ENCODE measurements around the gene PRSS37. TPM values are rescaled to one million over a fixed set of nuclear protein-coding genes. Genes with fewer than 3 reads are reported as not detected.

The PRSS37 gene
- total RNA-seq: not detected
- total RNA-seq: 0 reads per million in 2 donors

DNA sequence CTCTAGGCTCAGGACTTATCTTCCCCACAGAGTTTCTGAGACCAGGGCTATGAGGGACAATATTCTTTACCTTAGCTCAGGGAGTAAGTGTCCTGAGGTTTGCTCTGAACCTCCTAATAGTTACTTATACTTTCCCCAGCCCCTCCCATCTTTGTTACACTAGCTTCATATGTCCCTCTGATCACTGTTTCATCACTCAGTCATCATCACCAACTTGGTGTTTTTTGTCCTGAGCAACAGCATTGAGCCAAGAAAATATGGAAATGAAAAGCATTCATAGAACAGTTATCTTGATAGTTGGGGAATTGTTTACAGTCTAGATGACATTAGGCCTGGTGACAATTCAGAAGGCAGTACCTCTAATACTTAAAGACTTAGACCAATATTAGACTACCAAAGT lies at the start of gene PRSS37:
PRSS37 (minus strand) TSS at position 101 of the 400 bp plus-strand sequence. CDS start 436 bp downstream, outside the sequence.
- DNase-seq: no peak
- no peaks in the 10 kb centered on the region for H3K36me3 Mint-ChIP-seq (ENCODE audit: low read depth)
- H3K4me1 Mint-ChIP-seq: no peaks in the 10 kb centered on the region
- H3K27ac Mint-ChIP-seq: no peak within 1 kb of the TSS
- no peaks in the 10 kb centered on the region for H3K27me3 Mint-ChIP-seq
- no peaks in the 10 kb centered on the region for H3K9me3 ChIP-seq (ENCODE audit: control insufficient read depth, low read length, poor library complexity, severe bottlenecking)
- no peak for ATAC-seq
- H3K4me3 Mint-ChIP-seq: no peak within 1 kb of the TSS

DNA sequence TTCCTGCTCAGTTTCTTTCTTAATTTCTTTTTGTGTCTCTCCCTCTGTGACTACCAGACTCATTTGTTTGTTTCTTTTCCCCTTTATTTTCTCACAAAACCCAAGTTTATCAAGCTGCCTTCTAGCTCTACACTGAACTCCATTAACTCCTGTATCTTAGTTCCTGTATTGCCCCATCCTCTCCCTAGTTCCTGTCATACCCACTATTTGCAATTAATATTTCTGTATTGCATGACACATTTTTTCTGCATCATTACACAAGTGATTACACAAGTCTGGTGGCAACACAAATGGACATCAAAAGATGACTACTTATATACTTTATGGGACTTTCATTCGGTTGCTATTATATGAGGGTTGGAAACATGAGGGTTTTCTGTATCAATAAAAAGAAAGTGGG lies 48.0 kb upstream of the PRSS37 start:
- no peaks in the 10 kb centered on the region for H3K9me3 ChIP-seq (ENCODE audit: control insufficient read depth, low read length, poor library complexity, severe bottlenecking)
- no peak for DNase-seq
- peaks cover 26% of the 10 kb centered on the region for H3K27me3 Mint-ChIP-seq
- no peak for ATAC-seq
- no peaks in the 10 kb centered on the region for H3K4me1 Mint-ChIP-seq
- no peak overlapping the region for H3K4me3 Mint-ChIP-seq
- no peak overlapping the region for H3K27ac Mint-ChIP-seq
- H3K36me3 Mint-ChIP-seq (ENCODE audit: low read depth): no peaks in the 10 kb centered on the region

- H3K9me3 ChIP-seq (ENCODE audit: control insufficient read depth, low read length, poor library complexity, severe bottlenecking): no peaks in the 10 kb centered on the region
- Mint-ChIP-seq H3K27me3 (peaks cover 20% of the 10 kb centered on the region), H3K4me3 (no peak overlapping the region), H3K4me1 (no peaks in the 10 kb centered on the region), H3K27ac (no peak overlapping the region), H3K36me3 (ENCODE audit: low read depth) (no peaks in the 10 kb centered on the region)
- ATAC-seq (no peak), DNase-seq (no peak)
Measured at GRCh38 chr7:141884539-141885225, 43.4 kb upstream of the PRSS37 start.

DNA sequence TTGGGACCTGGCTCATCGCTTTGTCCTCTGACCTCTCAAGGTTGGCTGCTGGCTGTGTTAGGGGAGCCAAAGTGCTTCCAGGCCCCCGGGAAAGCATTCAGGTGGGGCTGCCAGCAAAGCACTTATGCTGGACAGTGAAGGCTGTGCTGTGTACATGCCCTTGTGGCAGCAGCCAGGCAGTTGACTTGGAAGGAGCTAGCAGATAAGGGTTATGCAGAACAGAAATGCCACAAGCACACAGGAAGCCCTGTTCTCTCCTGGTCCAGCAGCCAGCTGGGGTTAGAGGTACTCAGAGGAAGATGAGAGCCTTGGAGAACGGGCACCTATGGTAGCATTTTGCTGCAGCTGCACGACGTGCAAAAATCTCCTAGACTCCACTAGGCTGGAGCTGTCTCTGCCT lies 39.7 kb upstream of the PRSS37 start:
- no peak for ATAC-seq
- H3K27me3 Mint-ChIP-seq: peaks cover 12% of the 10 kb centered on the region
- H3K27ac Mint-ChIP-seq: no peak overlapping the region
- DNase-seq: no peak
- H3K36me3 Mint-ChIP-seq (ENCODE audit: low read depth): no peaks in the 10 kb centered on the region
- no peaks in the 10 kb centered on the region for H3K4me1 Mint-ChIP-seq
- no peak overlapping the region for H3K4me3 Mint-ChIP-seq
- no peaks in the 10 kb centered on the region for H3K9me3 ChIP-seq (ENCODE audit: control insufficient read depth, low read length, poor library complexity, severe bottlenecking)

GRCh38 chr7:141877365-141877764 lies 36.1 kb upstream of the PRSS37 start:
- Mint-ChIP-seq H3K36me3 (ENCODE audit: low read depth) (no peaks in the 10 kb centered on the region), H3K4me3 (no peak overlapping the region), H3K27me3 (no peaks in the 10 kb centered on the region), H3K4me1 (no peaks in the 10 kb centered on the region), H3K27ac (no peak overlapping the region)
- DNase-seq: no peak
- no peaks in the 10 kb centered on the region for H3K9me3 ChIP-seq (ENCODE audit: control insufficient read depth, low read length, poor library complexity, severe bottlenecking)
- ATAC-seq: no peak

DNA sequence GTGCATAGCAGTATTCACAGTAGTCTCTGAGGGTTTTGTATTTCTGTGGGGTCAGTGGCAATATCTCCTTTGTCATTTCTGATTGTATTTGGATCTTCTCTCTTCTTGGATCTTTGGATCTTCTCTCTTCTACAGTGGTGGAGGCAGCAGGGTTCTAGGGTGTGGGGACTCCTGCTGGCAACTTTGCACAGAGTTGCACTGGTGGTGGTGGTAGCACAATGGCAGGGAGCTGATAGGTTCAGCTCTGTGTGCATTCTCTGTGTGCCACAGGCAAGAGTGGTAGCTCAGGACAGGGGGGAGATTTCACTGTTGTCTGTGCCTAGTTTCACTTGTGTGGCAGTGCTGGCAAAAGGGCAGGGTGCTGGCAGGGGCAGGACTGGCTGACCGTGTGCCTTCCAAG lies 35.1 kb upstream of the PRSS37 start:
- Mint-ChIP-seq H3K4me1 (no peaks in the 10 kb centered on the region), H3K4me3 (no peak overlapping the region), H3K27ac (no peak overlapping the region), H3K36me3 (ENCODE audit: low read depth) (no peaks in the 10 kb centered on the region), H3K27me3 (no peaks in the 10 kb centered on the region)
- ATAC-seq: no peak
- no peaks in the 10 kb centered on the region for H3K9me3 ChIP-seq (ENCODE audit: control insufficient read depth, low read length, poor library complexity, severe bottlenecking)
- DNase-seq: no peak

GRCh38 chr7:141875453-141875852 lies 34.2 kb upstream of the PRSS37 start:
- ATAC-seq (no peak), DNase-seq (no peak)
- no peaks in the 10 kb centered on the region for H3K9me3 ChIP-seq (ENCODE audit: control insufficient read depth, low read length, poor library complexity, severe bottlenecking)
- Mint-ChIP-seq H3K27me3 (no peaks in the 10 kb centered on the region), H3K36me3 (ENCODE audit: low read depth) (no peaks in the 10 kb centered on the region), H3K4me1 (no peaks in the 10 kb centered on the region), H3K27ac (no peak overlapping the region), H3K4me3 (no peak overlapping the region)

GRCh38 chr7:141874787-141875186 lies 33.5 kb upstream of the PRSS37 start:
- H3K27ac Mint-ChIP-seq: no peak overlapping the region
- H3K36me3 Mint-ChIP-seq (ENCODE audit: low read depth): no peaks in the 10 kb centered on the region
- H3K4me3 Mint-ChIP-seq: no peak overlapping the region
- DNase-seq (no peak), ATAC-seq (no peak)
- no peaks in the 10 kb centered on the region for H3K4me1 Mint-ChIP-seq
- no peaks in the 10 kb centered on the region for H3K9me3 ChIP-seq (ENCODE audit: control insufficient read depth, low read length, poor library complexity, severe bottlenecking)
- no peaks in the 10 kb centered on the region for H3K27me3 Mint-ChIP-seq

- Mint-ChIP-seq H3K36me3 (ENCODE audit: low read depth) (no peaks in the 10 kb centered on the region), H3K27me3 (no peaks in the 10 kb centered on the region), H3K27ac (no peak overlapping the region), H3K4me1 (no peaks in the 10 kb centered on the region), H3K4me3 (no peak overlapping the region)
- DNase-seq (no peak), ATAC-seq (no peak)
- H3K9me3 ChIP-seq (ENCODE audit: control insufficient read depth, low read length, poor library complexity, severe bottlenecking): no peaks in the 10 kb centered on the region
Measured at GRCh38 chr7:141872931-141873330, 31.6 kb upstream of the PRSS37 start.

DNA sequence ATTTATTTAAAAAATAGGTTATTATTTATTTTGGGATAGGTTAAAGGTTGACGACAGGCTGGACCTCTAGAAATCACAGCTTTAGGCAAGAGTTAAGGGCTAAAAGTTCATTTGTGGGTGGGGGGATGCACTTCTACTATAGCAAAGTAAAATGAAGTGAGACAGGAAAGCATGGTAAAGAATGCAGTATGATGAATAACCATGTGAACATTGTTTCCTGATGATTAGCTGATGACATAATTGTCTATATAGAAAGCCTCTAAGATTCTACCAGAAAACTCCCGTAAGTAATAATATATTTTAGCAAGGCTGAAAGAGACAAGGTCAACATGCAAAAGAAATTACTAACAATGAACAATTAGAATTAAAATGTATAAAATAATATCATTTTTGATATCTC lies 25.7 kb upstream of the PRSS37 start:
- no peak overlapping the region for H3K4me3 Mint-ChIP-seq
- H3K9me3 ChIP-seq (ENCODE audit: control insufficient read depth, low read length, poor library complexity, severe bottlenecking): no peaks in the 10 kb centered on the region
- ATAC-seq: no peak
- no peaks in the 10 kb centered on the region for H3K36me3 Mint-ChIP-seq (ENCODE audit: low read depth)
- H3K27ac Mint-ChIP-seq: no peak overlapping the region
- H3K4me1 Mint-ChIP-seq: no peaks in the 10 kb centered on the region
- no peak for DNase-seq
- H3K27me3 Mint-ChIP-seq: no peaks in the 10 kb centered on the region

DNA sequence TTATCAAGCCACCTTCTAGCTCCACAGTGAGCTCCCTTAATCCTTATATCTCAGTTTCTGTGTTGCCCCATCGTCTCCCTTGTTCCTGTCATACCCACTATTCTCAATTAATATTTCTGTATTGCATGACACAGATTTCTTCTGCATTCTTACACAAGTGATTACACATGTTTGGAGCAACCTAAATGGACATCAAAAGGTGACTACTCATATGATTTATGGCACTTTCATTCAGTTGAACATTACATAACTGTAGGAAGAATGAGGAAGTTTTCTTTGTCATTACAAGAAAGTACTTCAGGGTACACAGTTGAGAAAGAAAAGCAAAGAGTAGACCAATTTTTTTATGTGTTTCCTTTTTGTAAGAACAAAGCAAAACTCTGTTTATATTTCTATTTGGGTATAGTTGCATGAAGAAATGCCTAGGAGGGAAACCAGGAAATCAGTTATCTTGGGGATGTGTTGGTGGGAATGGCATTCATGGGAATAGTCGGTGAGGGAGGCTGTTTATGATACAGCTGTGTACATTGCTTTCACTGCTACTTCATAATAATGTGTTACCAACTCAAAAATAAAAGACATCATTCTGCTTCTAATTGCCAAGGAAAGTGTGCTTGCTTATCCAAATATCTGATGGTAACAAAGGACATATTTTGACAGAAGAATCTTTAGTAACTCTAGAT lies 23.6 kb upstream of the PRSS37 start:
- no peak overlapping the region for H3K4me3 Mint-ChIP-seq
- no peak for DNase-seq
- no peaks in the 10 kb centered on the region for H3K27me3 Mint-ChIP-seq
- H3K36me3 Mint-ChIP-seq (ENCODE audit: low read depth): no peaks in the 10 kb centered on the region
- no peaks in the 10 kb centered on the region for H3K9me3 ChIP-seq (ENCODE audit: control insufficient read depth, low read length, poor library complexity, severe bottlenecking)
- H3K27ac Mint-ChIP-seq: no peak overlapping the region
- no peak for ATAC-seq
- no peaks in the 10 kb centered on the region for H3K4me1 Mint-ChIP-seq

GRCh38 chr7:141860207-141860606 lies 18.9 kb upstream of the PRSS37 start:
- H3K36me3 Mint-ChIP-seq (ENCODE audit: low read depth): no peaks in the 10 kb centered on the region
- no peaks in the 10 kb centered on the region for H3K4me1 Mint-ChIP-seq
- DNase-seq: no peak
- no peak overlapping the region for H3K27ac Mint-ChIP-seq
- ATAC-seq: no peak
- H3K9me3 ChIP-seq (ENCODE audit: control insufficient read depth, low read length, poor library complexity, severe bottlenecking): no peaks in the 10 kb centered on the region
- H3K4me3 Mint-ChIP-seq: no peak overlapping the region
- H3K27me3 Mint-ChIP-seq: no peaks in the 10 kb centered on the region

DNA sequence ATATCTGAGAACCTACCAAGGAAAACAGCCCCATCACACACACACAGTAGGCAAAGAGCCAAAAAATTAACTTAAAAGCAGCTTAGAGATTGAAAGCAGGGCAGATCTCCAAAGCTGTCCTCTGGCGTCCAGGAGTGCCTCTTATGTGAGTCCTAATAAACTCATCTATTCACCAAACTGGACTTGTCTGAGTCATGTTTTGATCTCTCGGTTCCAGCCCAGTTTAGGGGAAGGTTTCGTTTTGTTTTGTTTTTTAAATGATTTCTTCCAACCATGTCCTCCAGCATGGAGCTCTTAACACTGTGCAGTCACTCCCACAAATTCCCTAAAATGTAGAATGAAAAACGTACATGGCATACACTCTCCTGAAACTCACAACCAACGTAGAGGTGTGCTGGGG lies 6.7 kb upstream of the PRSS37 start:
- ATAC-seq: no peak
- Mint-ChIP-seq H3K27me3 (no peaks in the 10 kb centered on the region), H3K36me3 (ENCODE audit: low read depth) (no peaks in the 10 kb centered on the region), H3K4me3 (no peak overlapping the region), H3K27ac (no peak overlapping the region), H3K4me1 (no peaks in the 10 kb centered on the region)
- H3K9me3 ChIP-seq (ENCODE audit: control insufficient read depth, low read length, poor library complexity, severe bottlenecking): no peaks in the 10 kb centered on the region
- no peak for DNase-seq

DNA sequence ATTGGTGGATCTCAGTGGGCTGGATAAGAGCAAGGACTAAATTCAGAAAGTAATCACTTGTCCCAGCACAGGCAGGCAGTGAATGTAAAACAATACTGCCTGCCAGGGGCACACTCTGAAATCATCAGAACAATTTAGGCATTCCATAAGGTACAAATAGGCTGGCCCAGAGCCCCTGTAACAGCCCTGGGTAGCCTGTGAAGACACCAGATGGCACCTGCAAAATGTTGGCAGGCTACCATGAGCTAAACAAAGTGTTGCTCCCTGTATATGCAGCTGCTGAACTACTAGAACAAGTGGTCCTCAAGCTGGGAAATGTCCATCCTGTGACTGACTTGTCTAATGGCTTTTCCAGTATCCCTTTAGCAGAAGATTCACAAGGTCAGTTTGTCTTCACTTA lies 3.0 kb upstream of the PRSS37 start:
- no peaks in the 10 kb centered on the region for H3K27me3 Mint-ChIP-seq
- DNase-seq (no peak), ATAC-seq (no peak)
- no peak overlapping the region for H3K27ac Mint-ChIP-seq
- no peak overlapping the region for H3K4me3 Mint-ChIP-seq
- H3K36me3 Mint-ChIP-seq (ENCODE audit: low read depth): no peaks in the 10 kb centered on the region
- no peaks in the 10 kb centered on the region for H3K9me3 ChIP-seq (ENCODE audit: control insufficient read depth, low read length, poor library complexity, severe bottlenecking)
- H3K4me1 Mint-ChIP-seq: no peaks in the 10 kb centered on the region
